WI38 (cell line): Measurements from ENCODE around the gene TMEM236.

Source experiments
- H3K4me3 ChIP-seq: 2 replicates; pipeline ENCODE4 v1.5.1; 2011; ENCODE audit warnings: low read depth, mild to moderate bottlenecking, control low read depth, low read length
- TF ChIP-seq, protein P1 (sequence below): IDR thresholded peaks from 2 replicates; pipeline ENCODE4 v1.5.1; 2012; ENCODE audit warnings: low read depth, mild to moderate bottlenecking, control low read depth, low read length

TMEM236 gene

DNA sequence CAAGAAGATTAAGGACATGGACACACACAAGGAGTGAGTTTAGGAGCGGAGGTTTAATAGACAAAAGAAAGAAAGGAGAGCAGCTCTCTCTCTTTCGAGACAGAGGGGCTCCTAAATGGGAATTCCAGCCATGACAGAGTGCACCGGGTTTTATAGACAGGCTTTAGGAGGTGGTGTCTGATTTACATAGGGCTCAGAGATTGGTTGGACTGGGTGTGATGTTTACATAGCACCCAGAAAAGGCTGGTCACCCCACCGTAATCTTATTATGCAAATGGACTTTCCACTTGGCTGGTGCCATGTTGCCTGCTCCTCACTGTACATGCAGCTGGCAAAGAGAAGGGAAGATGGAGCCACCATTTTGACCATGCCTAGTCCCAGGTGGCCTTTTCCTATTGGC is 28.7 kb downstream of the TMEM236 start:
- H3K4me3 ChIP-seq, result no peak overlapping the region
- TF ChIP-seq, protein P1, sequence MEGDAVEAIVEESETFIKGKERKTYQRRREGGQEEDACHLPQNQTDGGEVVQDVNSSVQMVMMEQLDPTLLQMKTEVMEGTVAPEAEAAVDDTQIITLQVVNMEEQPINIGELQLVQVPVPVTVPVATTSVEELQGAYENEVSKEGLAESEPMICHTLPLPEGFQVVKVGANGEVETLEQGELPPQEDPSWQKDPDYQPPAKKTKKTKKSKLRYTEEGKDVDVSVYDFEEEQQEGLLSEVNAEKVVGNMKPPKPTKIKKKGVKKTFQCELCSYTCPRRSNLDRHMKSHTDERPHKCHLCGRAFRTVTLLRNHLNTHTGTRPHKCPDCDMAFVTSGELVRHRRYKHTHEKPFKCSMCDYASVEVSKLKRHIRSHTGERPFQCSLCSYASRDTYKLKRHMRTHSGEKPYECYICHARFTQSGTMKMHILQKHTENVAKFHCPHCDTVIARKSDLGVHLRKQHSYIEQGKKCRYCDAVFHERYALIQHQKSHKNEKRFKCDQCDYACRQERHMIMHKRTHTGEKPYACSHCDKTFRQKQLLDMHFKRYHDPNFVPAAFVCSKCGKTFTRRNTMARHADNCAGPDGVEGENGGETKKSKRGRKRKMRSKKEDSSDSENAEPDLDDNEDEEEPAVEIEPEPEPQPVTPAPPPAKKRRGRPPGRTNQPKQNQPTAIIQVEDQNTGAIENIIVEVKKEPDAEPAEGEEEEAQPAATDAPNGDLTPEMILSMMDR, result no peak

DNA sequence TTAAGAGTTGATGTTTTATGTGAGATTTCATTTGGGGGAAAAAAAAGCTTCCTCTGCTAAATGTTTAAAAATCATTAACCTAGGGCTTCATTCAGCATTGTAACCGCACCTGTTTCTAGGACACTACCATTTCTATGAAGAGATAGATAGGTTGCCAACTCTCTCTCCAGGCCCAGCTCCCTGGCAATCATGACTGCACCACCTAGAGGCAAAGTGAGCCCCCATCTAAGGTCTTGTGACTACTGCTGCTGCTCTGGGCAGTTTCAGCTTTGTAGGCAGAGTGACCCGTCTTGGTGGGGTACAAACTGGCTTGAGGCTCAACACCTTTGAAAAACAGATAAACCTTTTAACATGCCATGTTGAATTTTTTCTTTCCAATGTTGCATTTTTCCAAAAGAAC is 29.9 kb downstream of the TMEM236 start:
- no peak overlapping the region for H3K4me3 ChIP-seq
- TF ChIP-seq, protein P1, result no peak

DNA sequence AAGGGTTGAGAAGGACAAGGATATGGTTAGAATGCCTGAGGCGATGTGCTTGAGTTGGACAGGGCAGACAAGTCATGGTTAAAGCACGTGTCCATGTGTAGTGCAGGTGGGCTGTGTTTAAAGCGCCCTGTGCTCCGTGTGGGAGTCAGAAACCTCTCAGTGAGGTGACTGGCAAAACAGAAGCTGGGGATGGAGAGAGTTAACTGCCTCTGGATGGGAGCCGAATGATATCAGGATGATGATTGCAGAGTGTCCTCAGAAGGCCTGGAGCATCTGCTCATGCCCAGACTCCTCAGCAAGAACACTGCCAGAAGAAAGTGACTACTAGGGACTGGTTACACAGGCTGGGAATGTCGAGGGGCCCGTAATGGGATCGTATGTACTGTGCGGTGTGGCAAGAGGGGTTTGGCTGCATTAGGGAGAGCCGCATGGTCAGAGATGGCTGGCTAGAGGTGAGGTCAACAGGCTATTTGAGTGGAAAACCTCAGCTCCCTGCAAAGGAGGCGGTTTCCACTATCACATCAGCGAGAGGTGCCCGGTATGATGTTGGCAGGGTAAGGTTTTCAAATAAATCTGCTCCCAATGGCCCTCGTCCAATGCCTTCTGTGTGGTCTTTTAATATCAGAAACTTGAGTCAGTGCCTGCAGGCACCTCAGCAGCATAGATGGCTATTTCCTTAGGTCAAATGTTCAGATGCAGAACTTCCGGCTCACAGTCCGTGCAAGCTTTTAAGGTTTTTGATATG is 31.1 kb downstream of the TMEM236 start:
- TF ChIP-seq, protein P1, result no peak
- H3K4me3 ChIP-seq, result no peak overlapping the region

DNA sequence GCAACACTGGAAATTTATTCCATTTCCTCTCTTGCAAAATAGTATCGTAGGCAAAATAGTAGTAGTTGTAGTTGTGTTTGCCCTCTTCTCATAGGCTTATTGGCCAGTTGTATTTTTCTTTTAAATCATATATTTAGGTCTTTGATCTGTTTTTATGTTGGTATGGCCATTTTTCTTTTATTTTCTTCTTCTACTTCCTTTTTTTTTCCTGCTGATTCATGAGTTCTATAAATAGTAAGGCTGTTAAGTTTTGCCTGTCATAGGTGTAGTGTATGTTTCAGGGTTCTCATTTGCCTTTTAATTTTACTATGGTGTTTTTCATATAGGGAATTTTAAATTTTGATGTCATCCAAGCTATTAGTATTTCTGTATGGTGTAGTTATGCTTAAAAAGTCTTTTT is 31.8 kb downstream of the TMEM236 start:
- TF ChIP-seq, protein P1, result no peak
- H3K4me3 ChIP-seq, result no peak overlapping the region

DNA sequence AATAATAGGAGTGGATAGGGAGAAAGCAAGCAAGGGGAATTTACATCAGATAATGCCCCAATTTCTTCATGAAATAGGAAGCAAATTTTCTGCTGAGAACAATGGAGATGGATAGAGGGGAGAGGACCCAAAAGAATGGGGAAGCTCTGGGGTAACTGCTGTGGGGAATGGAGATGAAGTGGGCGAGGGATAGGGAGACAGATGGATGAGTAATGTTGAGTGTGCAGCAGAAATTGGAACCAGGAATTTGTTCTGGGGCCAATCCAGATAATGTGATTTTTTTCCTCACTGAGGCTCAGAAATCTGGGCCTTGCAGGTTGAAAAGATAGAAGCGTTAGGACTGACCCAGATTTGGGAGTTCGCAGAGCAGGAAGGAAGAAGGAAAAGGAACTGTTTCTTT is 32.7 kb downstream of the TMEM236 start:
- H3K4me3 ChIP-seq, result no peak overlapping the region
- TF ChIP-seq, protein P1, result no peak

DNA sequence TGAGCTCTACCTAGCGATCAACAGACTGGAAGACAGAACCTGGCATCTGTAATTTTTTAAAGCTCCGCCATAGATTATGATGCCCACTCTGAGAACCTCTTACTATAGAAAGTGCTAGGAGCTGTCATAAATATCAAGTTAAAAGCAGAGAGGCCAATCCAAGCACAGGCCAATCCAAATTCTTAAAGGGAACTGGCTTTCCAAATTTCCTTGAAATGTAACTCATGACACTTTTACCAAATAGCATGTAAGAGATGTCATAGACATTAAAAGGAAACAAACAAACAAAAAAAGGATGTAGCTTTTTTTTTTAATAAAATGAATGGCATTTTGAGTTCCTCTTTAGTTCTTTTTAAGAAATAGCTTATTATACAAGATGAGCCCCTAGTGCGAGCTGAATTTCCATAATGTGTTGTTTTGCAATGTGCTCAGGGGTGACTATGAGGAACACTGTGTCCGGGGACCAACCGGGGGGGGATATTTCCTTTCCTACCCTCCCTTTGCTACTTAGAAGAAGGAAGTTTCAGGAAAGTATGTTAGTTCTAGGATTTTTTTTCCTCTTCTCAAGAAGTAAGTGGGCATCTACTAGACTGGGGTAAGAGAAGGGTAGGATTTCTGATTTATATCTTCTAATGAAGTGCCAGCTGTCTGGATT is 33.4 kb downstream of the TMEM236 start:
- H3K4me3 ChIP-seq, result no peak overlapping the region
- TF ChIP-seq, protein P1, result no peak
